Measurements from ENCODE around the gene SORL1. TPM values are rescaled to one million over a fixed set of nuclear protein-coding genes. Genes with fewer than 3 reads are reported as not detected.

SORL1 gene
- total and polyA plus RNA-seq, 9 of the 15 experiments (the other 6 are each of a cell fraction or from before 2014, with no cell fraction given) = 0.01 to 0.66 TPM; not detected in 7

DNA sequence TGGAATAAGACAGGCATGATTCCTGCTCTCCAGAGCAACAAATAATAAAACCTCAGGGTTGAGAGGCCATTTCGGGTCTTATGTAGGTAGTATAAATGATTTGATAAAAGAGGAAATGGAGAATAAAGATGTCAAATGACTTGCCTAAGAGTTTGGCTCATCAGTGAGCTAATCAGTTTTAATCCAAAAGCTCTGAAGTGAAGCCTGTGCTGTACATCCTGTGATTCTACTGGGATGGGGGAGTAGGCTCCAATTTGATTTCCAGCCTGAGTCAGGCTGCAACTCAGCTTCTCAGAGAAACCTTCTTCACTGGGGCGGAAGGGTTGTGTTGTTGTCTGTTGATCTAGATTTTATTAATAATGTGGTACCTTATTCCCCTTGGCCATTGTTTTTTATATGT lies 192.9 kb downstream of the SORL1 start:
- WGBS (ENCODE audit: insufficient coverage, low coverage, missing lambda C conversion rate) = 0% methylated on average over 2 of the region's 2 CpGs
- in situ Hi-C loops (cut with MboI) (no loop called here), intact Hi-C loops (cut with micrococcal nuclease) (no loop called here)
- H3K27me3 ChIP-seq (ENCODE audit: control insufficient read depth in 2 of 2, insufficient read depth in 2 of 2, low read length in 2 of 2) = no peaks in the 10 kb centered on the region
- H3K9ac ChIP-seq (ENCODE audit: insufficient read depth in 1 of 2, low read depth in 2 of 2, low read length in 2 of 2) = no peak overlapping the region
- FAIRE-seq (no peak), ATAC-seq (no peak), DNase-seq (ENCODE audit: extremely low read depth in 1 of 4, low spot score in 3 of 4) (no peak)
- no peaks in the 10 kb centered on the region for H4K20me1 ChIP-seq (replicated peaks; ENCODE audit: control insufficient read depth, insufficient read depth, low read length)
- H3K4me2 ChIP-seq (ENCODE audit: insufficient read depth, low read length) = no peak overlapping the region
- no peaks in the 10 kb centered on the region for H3K9me3 ChIP-seq (replicated peaks; ENCODE audit: control insufficient read depth, insufficient read depth, low read depth, low read length)
- no peaks in the 10 kb centered on the region for H3K9me1 ChIP-seq (ENCODE audit: control insufficient read depth, insufficient read depth, low read length)
- no peaks in the 10 kb centered on the region for H3K79me2 ChIP-seq (ENCODE audit: control insufficient read depth, insufficient read depth, low read length)
- H3K27ac ChIP-seq (ENCODE audit: extremely low read depth, low read depth, low read length) = no peak overlapping the region
- no TSS peak for BruUV-seq (replicated peaks)
- H3K4me1 ChIP-seq (replicated peaks in 1 of 2; ENCODE audit: control insufficient read depth in 2 of 2, insufficient read depth in 2 of 2, low read length in 2 of 2) = no peaks in the 10 kb centered on the region; a peak in 1 of 5 replicates
- no peaks in the 10 kb centered on the region for H3K36me3 ChIP-seq (ENCODE audit: control insufficient read depth, insufficient read depth, low read length)
- CTCF ChIA-PET (ENCODE audit: low intra/inter-chr PET ratio) = no interaction called here
- H3K4me3 ChIP-seq = no peak overlapping the region
- no peak overlapping the region for H2AFZ ChIP-seq (ENCODE audit: low read depth, low read length)
- POLR2A ChIA-PET = interaction anchor here (0.6 to 1.3 kb wide), 3 partner anchors 11 to 856 kb away, joined by 3 to 4 read pairs (median 3); no protein-coding TSS in a partner anchor
- TF ChIP-seq CCAR2 (IDR thresholded peaks at IDR 0.05; ENCODE audit: low read depth, low read length) (no peak), KDM2B (CRISPR knock-in tag; IDR thresholded peaks at IDR 0.05) (no peak), KAT7 (CRISPR knock-in tag; IDR thresholded peaks at IDR 0.05; ENCODE audit: borderline replicate concordance) (no peak), ZNF311 (CRISPR knock-in tag; IDR thresholded peaks at IDR 0.05) (no peak), EP400 (IDR thresholded peaks at IDR 0.05) (no peak), PHF21A (IDR thresholded peaks at IDR 0.05; ENCODE audit: borderline replicate concordance, low read depth) (no peak), TSC22D4 (tag; IDR thresholded peaks at IDR 0.05) (no peak), KLF10 (CRISPR knock-in tag; IDR thresholded peaks at IDR 0.05) (no peak), MLX (CRISPR knock-in tag; conservative IDR thresholded peaks at IDR 0.05) (no peak), PHF8 (IDR thresholded peaks at IDR 0.05; ENCODE audit: borderline replicate concordance, low read length) (no peak), E2F8 (IDR thresholded peaks at IDR 0.05; ENCODE audit: low read depth, partially characterized antibody) (no peak), MEF2A (IDR thresholded peaks at IDR 0.05; ENCODE audit: control insufficient read depth, low read depth, low read length) (no peak), DMBX1 (CRISPR knock-in tag; IDR thresholded peaks at IDR 0.05; ENCODE audit: borderline replicate concordance) (no peak), ZNF764 (CRISPR knock-in tag; IDR thresholded peaks at IDR 0.05; ENCODE audit: low read depth) (no peak)
- TF ChIP-seq, protein P1, sequence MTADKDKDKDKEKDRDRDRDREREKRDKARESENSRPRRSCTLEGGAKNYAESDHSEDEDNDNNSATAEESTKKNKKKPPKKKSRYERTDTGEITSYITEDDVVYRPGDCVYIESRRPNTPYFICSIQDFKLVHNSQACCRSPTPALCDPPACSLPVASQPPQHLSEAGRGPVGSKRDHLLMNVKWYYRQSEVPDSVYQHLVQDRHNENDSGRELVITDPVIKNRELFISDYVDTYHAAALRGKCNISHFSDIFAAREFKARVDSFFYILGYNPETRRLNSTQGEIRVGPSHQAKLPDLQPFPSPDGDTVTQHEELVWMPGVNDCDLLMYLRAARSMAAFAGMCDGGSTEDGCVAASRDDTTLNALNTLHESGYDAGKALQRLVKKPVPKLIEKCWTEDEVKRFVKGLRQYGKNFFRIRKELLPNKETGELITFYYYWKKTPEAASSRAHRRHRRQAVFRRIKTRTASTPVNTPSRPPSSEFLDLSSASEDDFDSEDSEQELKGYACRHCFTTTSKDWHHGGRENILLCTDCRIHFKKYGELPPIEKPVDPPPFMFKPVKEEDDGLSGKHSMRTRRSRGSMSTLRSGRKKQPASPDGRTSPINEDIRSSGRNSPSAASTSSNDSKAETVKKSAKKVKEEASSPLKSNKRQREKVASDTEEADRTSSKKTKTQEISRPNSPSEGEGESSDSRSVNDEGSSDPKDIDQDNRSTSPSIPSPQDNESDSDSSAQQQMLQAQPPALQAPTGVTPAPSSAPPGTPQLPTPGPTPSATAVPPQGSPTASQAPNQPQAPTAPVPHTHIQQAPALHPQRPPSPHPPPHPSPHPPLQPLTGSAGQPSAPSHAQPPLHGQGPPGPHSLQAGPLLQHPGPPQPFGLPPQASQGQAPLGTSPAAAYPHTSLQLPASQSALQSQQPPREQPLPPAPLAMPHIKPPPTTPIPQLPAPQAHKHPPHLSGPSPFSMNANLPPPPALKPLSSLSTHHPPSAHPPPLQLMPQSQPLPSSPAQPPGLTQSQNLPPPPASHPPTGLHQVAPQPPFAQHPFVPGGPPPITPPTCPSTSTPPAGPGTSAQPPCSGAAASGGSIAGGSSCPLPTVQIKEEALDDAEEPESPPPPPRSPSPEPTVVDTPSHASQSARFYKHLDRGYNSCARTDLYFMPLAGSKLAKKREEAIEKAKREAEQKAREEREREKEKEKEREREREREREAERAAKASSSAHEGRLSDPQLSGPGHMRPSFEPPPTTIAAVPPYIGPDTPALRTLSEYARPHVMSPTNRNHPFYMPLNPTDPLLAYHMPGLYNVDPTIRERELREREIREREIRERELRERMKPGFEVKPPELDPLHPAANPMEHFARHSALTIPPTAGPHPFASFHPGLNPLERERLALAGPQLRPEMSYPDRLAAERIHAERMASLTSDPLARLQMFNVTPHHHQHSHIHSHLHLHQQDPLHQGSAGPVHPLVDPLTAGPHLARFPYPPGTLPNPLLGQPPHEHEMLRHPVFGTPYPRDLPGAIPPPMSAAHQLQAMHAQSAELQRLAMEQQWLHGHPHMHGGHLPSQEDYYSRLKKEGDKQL (CRISPR knock-in tag; IDR thresholded peaks at IDR 0.05; ENCODE audit: borderline replicate concordance) = no peak
